ENCODE measurements around the gene VSTM2L.

DNA sequence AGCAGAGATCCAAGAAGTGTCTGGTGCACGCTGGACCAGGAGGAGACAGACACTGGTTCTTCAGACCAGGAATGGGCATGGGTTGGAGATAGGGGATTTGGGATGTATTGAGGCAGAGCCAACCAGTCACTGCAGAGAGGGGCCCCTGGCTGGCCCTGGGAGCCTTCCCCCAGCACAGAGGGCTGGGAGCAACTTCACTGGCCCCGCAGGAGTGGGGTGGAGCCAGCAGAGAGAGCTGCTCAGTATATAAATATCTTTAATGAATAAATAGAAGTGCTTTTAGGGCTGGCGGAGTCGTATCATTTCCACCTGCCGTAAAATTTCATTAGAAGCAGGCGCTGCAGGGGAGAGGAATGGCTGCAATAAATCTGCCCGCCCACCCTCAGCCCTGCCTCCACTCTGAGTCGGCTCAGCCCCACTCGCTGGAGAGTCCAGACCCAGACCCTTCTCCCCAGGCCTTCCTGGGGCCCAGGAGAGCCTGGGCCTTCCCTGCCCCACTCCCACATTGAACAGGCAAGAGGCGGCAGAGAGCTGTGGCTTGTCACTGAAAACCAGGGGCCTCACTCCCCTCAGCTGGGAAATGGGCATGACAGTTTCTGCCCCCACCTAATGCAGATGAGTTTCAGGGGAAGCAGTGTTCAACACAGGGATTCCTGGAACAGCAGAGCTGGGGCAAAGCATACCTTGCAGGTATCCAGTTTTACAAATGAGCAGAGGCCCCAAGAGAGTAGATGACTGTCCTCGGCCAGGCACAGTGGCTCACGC is 23.9 kb upstream of the VSTM2L start:
- TF ChIP-seq POLR2AphosphoS5 (IDR thresholded peaks at IDR 0.05; ENCODE audit: insufficient read depth in 1 of 2, low read depth in 1 of 2): no peak
- no peak for TF ChIP-seq POLR2A (IDR thresholded peaks at IDR 0.05)
- TF ChIP-seq, protein P1, sequence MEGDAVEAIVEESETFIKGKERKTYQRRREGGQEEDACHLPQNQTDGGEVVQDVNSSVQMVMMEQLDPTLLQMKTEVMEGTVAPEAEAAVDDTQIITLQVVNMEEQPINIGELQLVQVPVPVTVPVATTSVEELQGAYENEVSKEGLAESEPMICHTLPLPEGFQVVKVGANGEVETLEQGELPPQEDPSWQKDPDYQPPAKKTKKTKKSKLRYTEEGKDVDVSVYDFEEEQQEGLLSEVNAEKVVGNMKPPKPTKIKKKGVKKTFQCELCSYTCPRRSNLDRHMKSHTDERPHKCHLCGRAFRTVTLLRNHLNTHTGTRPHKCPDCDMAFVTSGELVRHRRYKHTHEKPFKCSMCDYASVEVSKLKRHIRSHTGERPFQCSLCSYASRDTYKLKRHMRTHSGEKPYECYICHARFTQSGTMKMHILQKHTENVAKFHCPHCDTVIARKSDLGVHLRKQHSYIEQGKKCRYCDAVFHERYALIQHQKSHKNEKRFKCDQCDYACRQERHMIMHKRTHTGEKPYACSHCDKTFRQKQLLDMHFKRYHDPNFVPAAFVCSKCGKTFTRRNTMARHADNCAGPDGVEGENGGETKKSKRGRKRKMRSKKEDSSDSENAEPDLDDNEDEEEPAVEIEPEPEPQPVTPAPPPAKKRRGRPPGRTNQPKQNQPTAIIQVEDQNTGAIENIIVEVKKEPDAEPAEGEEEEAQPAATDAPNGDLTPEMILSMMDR (IDR thresholded peaks at IDR 0.05): no peak

All from vagina (tissue), 2 donors.